IMR-90 (cell line): ENCODE results near the gene PTGES3L. TPM values are rescaled to one million over a fixed set of nuclear protein-coding genes. Genes with fewer than 3 reads are reported as not detected.

Experiments used
- ATAC-seq: fragments of 200-7000 bp; cut with Tn5 transposase; 2 replicates; pipeline ENCODE4 v1.9.1; 2020; ENCODE audit warnings: low read depth, mild to moderate bottlenecking, moderate library complexity
- Bru-seq: library from RNA; stranded (reverse); fragments of 400-500 nt; gene quantifications from one replicate; lab custom pipeline; 2021; lab: Mats Ljungman, UMichigan
- BruChase-seq, 2 experiments: library from RNA; stranded (reverse); fragments of 400-500 nt; gene quantifications; one replicate each; lab custom pipeline; 2021; lab: Mats Ljungman, UMichigan
- BruUV-seq: library from RNA; stranded (reverse); fragments of 400-500 nt; replicated peaks from 2 replicates; lab custom pipeline; 2021; lab: Mats Ljungman, UMichigan
- CTCF ChIA-PET: fragments of 300-600 bp; formaldehyde crosslinking; extraction: SDS; loops from one replicate; lab custom pipeline; 2021; ENCODE audit warnings: antibody characterized with exemption; lab: Yijun Ruan, JAX
- POLR2A ChIA-PET: fragments of 300-600 bp; sonication (Branson Sonifier 250); formaldehyde crosslinking; loops from one replicate; lab custom pipeline; 2022; ENCODE audit warnings: antibody characterized with exemption; ENCODE audit not compliant: unreplicated experiment; lab: Charles Lee
- DNase-seq: peaks from one replicate; pipeline ENCODE4 v3.0.0; 2013
- H2AFZ ChIP-seq: replicated peaks from 2 replicates; pipeline ENCODE3; 2013; ENCODE audit warnings: low read length, mild to moderate bottlenecking; ENCODE audit not compliant: poor library complexity
- H2AK5ac ChIP-seq: 2 replicates; pipeline ENCODE4 v1.6.1; 2013; ENCODE audit warnings: low read depth, low read length, inconsistent platforms
- H2AK9ac ChIP-seq: replicated peaks from 2 replicates; pipeline ENCODE3; 2013; ENCODE audit warnings: mild to moderate bottlenecking, low read depth, low read length, moderate library complexity; ENCODE audit not compliant: poor library complexity
- H2BK120ac ChIP-seq: 2 replicates; pipeline ENCODE4 v1.6.1; 2013; ENCODE audit warnings: low read depth, low read length, inconsistent platforms
- H2BK15ac ChIP-seq: 3 replicates; pipeline ENCODE4 v1.6.1; 2013; ENCODE audit warnings: low read depth, low read length, inconsistent platforms
- H2BK20ac ChIP-seq: 2 replicates; pipeline ENCODE4 v1.6.1; 2013; ENCODE audit warnings: low read depth, mild to moderate bottlenecking, inconsistent platforms, low read length, moderate library complexity
- H2BK5ac ChIP-seq: 2 replicates; pipeline ENCODE4 v1.6.1; 2013; ENCODE audit warnings: mild to moderate bottlenecking, low read depth, low read length, inconsistent platforms; ENCODE audit not compliant: poor library complexity, severe bottlenecking
- H3K14ac ChIP-seq: replicated peaks from 2 replicates; pipeline ENCODE4 v1.6.1; 2013; ENCODE audit warnings: low read depth, low read length, inconsistent platforms
- H3K18ac ChIP-seq: 2 replicates; pipeline ENCODE4 v1.6.1; 2013; ENCODE audit warnings: low read depth, low read length, control low read depth
- H3K23ac ChIP-seq: 2 replicates; pipeline ENCODE4 v1.6.1; 2013; ENCODE audit warnings: low read depth, low read length, inconsistent platforms
- H3K27ac ChIP-seq: 2 replicates; pipeline ENCODE4 v1.5.1; 2013; ENCODE audit warnings: mild to moderate bottlenecking, control low read depth, low read length; ENCODE audit not compliant: insufficient read depth
- H3K27me3 ChIP-seq: 2 replicates; pipeline ENCODE4 v1.6.1; 2013; ENCODE audit warnings: low read length; ENCODE audit not compliant: control insufficient read depth, insufficient read depth
- H3K36me3 ChIP-seq: 2 replicates; pipeline ENCODE4 v1.6.1; 2013; ENCODE audit warnings: low read length, mixed read lengths; ENCODE audit not compliant: control insufficient read depth, insufficient read depth
- H3K4ac ChIP-seq: 2 replicates; pipeline ENCODE4 v1.6.1; 2013; ENCODE audit warnings: low read depth, low read length, inconsistent platforms
- H3K4me1 ChIP-seq: 2 replicates; pipeline ENCODE4 v1.6.1; 2013; ENCODE audit warnings: low read length, mixed read lengths; ENCODE audit not compliant: control insufficient read depth, insufficient read depth
- H3K4me2 ChIP-seq: 2 replicates; pipeline ENCODE4 v1.6.1; 2013; ENCODE audit warnings: low read depth, mild to moderate bottlenecking, control low read depth, low read length, moderate library complexity
- H3K4me3 ChIP-seq: 2 replicates; pipeline ENCODE4 v1.5.1; 2013; ENCODE audit warnings: low read depth, mild to moderate bottlenecking, control low read depth, low read length, moderate library complexity; ENCODE audit not compliant: insufficient read depth
- H3K56ac ChIP-seq: 2 replicates; pipeline ENCODE4 v1.6.1; 2013; ENCODE audit warnings: low read length, inconsistent platforms; ENCODE audit not compliant: insufficient read depth; ENCODE audit errors: extremely low read depth
- H3K79me1 ChIP-seq, 2 experiments: 2 replicates each; pipeline ENCODE4 v1.6.1; 2013; ENCODE audit warnings: low read length in 2 of 2, inconsistent platforms in 1 of 2, low read depth in 1 of 2
- H3K9ac ChIP-seq: 2 replicates; pipeline ENCODE4 v1.6.1; 2013; ENCODE audit warnings: low read depth, low read length, control low read depth
- H3K9me1 ChIP-seq: 2 replicates; pipeline ENCODE4 v1.6.1; 2013; ENCODE audit warnings: low read length, inconsistent platforms; ENCODE audit not compliant: insufficient read depth
- H3K9me3 ChIP-seq: 2 replicates; pipeline ENCODE4 v1.6.1; 2013; ENCODE audit warnings: low read length; ENCODE audit not compliant: control insufficient read depth, insufficient read depth
- H4K20me1 ChIP-seq: 2 replicates; pipeline ENCODE4 v1.6.1; 2013; ENCODE audit warnings: low read length, inconsistent platforms; ENCODE audit not compliant: insufficient read depth
- H4K5ac ChIP-seq: 2 replicates; pipeline ENCODE4 v1.6.1; 2013; ENCODE audit warnings: mild to moderate bottlenecking, low read depth, low read length, control low read depth
- H4K8ac ChIP-seq, 2 experiments: 2 replicates each; pipeline ENCODE4 v1.6.1; 2013; ENCODE audit warnings: low read depth in 2 of 2, low read length in 2 of 2, control low read depth in 1 of 2, inconsistent platforms in 1 of 2
- H4K91ac ChIP-seq: 2 replicates; pipeline ENCODE4 v1.6.1; 2013; ENCODE audit warnings: low read depth, low read length, inconsistent platforms; ENCODE audit not compliant: insufficient read depth
- ELK1 ChIP-seq: fragments of 150-350 bp; IDR thresholded peaks from 2 replicates; pipeline ENCODE4 v1.6.1; 2016; ENCODE audit warnings: low read depth, mild to moderate bottlenecking, low read length, moderate library complexity, borderline replicate concordance
- MAZ ChIP-seq: IDR thresholded peaks from 2 replicates; pipeline ENCODE4 v1.6.1; 2012; ENCODE audit warnings: low read depth, mild to moderate bottlenecking, low read length, improper control_type of control experiment, moderate library complexity, borderline replicate concordance
- POLR2A ChIP-seq: IDR thresholded peaks from 2 replicates; pipeline ENCODE4 v1.6.1; 2012; ENCODE audit warnings: mild to moderate bottlenecking, low read depth, low read length
- WGBS, 2 experiments: methylation state at CpG; one replicate each; pipeline versions ENCODE4 v1.1.5 to v1.1.7; 2013; ENCODE audit warnings: missing lambda C conversion rate in 2 of 2; ENCODE audit not compliant: insufficient read length in 1 of 2; ENCODE audit errors: extremely low coverage in 2 of 2; 5-methylcytosine and 5-hydroxymethylcytosine counted together
- dilution Hi-C: fragments of 300-500 bp; cut with HindIII; formaldehyde crosslinking; loops from one replicate; pipeline ENCODE4 v1.14.3; 2018; ENCODE audit warnings: low sequenced_read_pairs; ENCODE audit not compliant: unreplicated experiment
- in situ Hi-C: fragments of 300-500 bp; cut with MboI; formaldehyde crosslinking; loops from 3 replicates; pipeline ENCODE4 v1.14.3; 2019; ENCODE audit warnings: low sequenced_read_pairs, inconsistent platforms, mixed read lengths
- intact Hi-C: fragments of 100-400 bp; cut with micrococcal nuclease; formaldehyde crosslinking; loops from 2 replicates; pipeline ENCODE4 v1.10.0; 2022
- long read RNA-seq: library from polyadenylated mRNA; unstranded; transcript quantifications from one replicate; pipeline ENCODE4 v2.0.0, GENCODE V29; 2021; ENCODE audit not compliant: unreplicated experiment
- polyA plus RNA-seq, 3 experiments: library from polyadenylated mRNA; depleted of rRNA; stranded (reverse); fragments of >200 nt; gene quantifications; 2 replicates each; pipeline ENCODE4 v1.2.3, GENCODE V29; 2012; ENCODE audit warnings: low replicate concordance in 1 of 3
- total RNA-seq: library from RNA; depleted of rRNA; stranded (reverse); fragments of >200 nt; gene quantifications from 2 replicates; pipeline ENCODE4 v1.2.3, GENCODE V29; 2012; rRNA removed

PTGES3L gene
- total RNA-seq = 1.4 and 2.2 TPM in 2 replicates
- 1.7 and 2.4 TPM in 2 replicates for polyA plus RNA-seq (2012; rRNA removed)
- polyA plus RNA-seq (2012; cell fraction: cytosol; rRNA removed) = 0.36 and 1.3 TPM in 2 replicates
- 2.6 and 3.4 TPM in 2 replicates for polyA plus RNA-seq (2012; cell fraction: nucleus; rRNA removed; ENCODE audit: low replicate concordance)
- percentile 42 among the genes with signal in this experiment for Bru-seq, nascent RNA
- percentile 47 among the genes with signal in this experiment for BruChase-seq, experiment 1, labeled RNA remaining after a 6-hour chase
- percentile 32 among the genes with signal in this experiment for BruChase-seq, experiment 2, labeled RNA remaining after a 2-hour chase
- long read RNA-seq = 0 reads

- Histone ChIP-seq H3K4me2 (peak within 1 kb of the TSS; percentile 99), H3K79me1 (peaks cover 0 to 48% of the 10 kb centered on the region in 2 experiments; a peak in 3 of 4 replicates), H3K9me3 (no peaks in the 10 kb centered on the region), H2BK15ac (peak within 1 kb of the TSS; percentile 93), H3K27ac (peak within 1 kb of the TSS; percentile 74), H3K36me3 (no peaks in the 10 kb centered on the region; the same call in 1 of the 2 replicates), H2BK5ac (peak within 1 kb of the TSS; percentile 60), H3K18ac (peak within 1 kb of the TSS; percentile 73), H4K5ac (peak within 1 kb of the TSS; percentile 74), H3K23ac (peak within 1 kb of the TSS; percentile 92), H4K91ac (peak within 1 kb of the TSS; percentile 89), H3K9ac (peak within 1 kb of the TSS; percentile 76), H4K8ac (peak within 1 kb of the TSS; percentile 88 to 96), H3K9me1 (peaks cover 18% of the 10 kb centered on the region), H4K20me1 (peaks cover 10% of the 10 kb centered on the region; the same call in 1 of the 2 replicates), H3K4me1 (peaks cover 6% of the 10 kb centered on the region), H3K4ac (peak within 1 kb of the TSS; percentile 88), H3K14ac (peak within 1 kb of the TSS; percentile 81), H3K56ac (peak within 1 kb of the TSS; percentile 95), H2BK120ac (peak within 1 kb of the TSS; percentile 74), H2BK20ac (peak within 1 kb of the TSS; percentile 50; the same call in 1 of the 2 replicates), H2AK9ac (peak within 1 kb of the TSS; percentile 99), H3K27me3 (no peaks in the 10 kb centered on the region), H2AK5ac (peak within 1 kb of the TSS; percentile 88), H2AFZ (peak within 1 kb of the TSS; percentile 99), H3K4me3 (peak within 1 kb of the TSS; percentile 76)
- BruUV-seq = no TSS peak
- TF ChIP-seq MAZ = no peak
- 0 out of 2 replicates have a peak, but pooled peaks have one; percentile 12 for TF ChIP-seq POLR2A
- TF ChIP-seq ELK1 = peak; percentile 32; the same call in 1 of the 2 replicates
- ChIA-PET CTCF (interaction anchor here (1.3 kb wide), 1 partner anchor 18 kb away, joined by 3 read pairs; the partner anchor contains the start of gene RPL27), POLR2A (interaction anchor here (2.0 kb wide), 1 partner anchor 18 kb away, joined by 6 read pairs; the partner anchor contains the start of gene RPL27)
- 0% methylated on average over 1 of the region's 21 CpGs; no CpG with 5 or more reads in 1 of the 2 experiments for WGBS, 2 experiments
- in situ Hi-C loops = loop anchor here (25.0 kb wide), 1 partner anchor 383 kb away; no protein-coding TSS in a partner anchor
- intact Hi-C loops = no loop called here
- dilution Hi-C loops = no loop called here
- DNase-seq (peak; percentile 48), ATAC-seq (peak; percentile 73)
Measured at GRCh38 chr17:42979511-42980273, at the start of gene PTGES3L. PTGES3L (minus strand) TSS chr17:42980080; CDS start chr17:42980053, 27 bp downstream.
